HL-60 (cell line): Measurements from ENCODE around the gene ASIC1.

Source experiments
- DNase-seq, 2 experiments: peaks; one replicate each; pipeline ENCODE4 v3.0.0-alpha.2; 2010 to 2020; ENCODE audit warnings: low read depth in 1 of 2, low spot score in 1 of 2
- H3K27ac ChIP-seq: fragments of 250-450 bp; sonication (Bioruptor Pico); replicated peaks from 2 replicates; pipeline ENCODE4 v1.5.1; 2020; ENCODE audit warnings: mild to moderate bottlenecking, moderate library complexity
- H3K27me3 ChIP-seq: fragments of 250-450 bp; sonication (Bioruptor Pico); 2 replicates; pipeline ENCODE4 v1.5.1; 2021; ENCODE audit warnings: mild to moderate bottlenecking, moderate library complexity; ENCODE audit not compliant: insufficient read depth, poor library complexity, severe bottlenecking
- H3K4me3 ChIP-seq: replicated peaks from 2 replicates; pipeline ENCODE4 v1.5.1; 2011; ENCODE audit warnings: mild to moderate bottlenecking, control low read depth, low read length; ENCODE audit not compliant: insufficient read depth
- GABPA ChIP-seq: IDR thresholded peaks from 2 replicates; pipeline ENCODE4 v1.6.1; 2012; ENCODE audit warnings: low read depth
- POLR2AphosphoS5 ChIP-seq: IDR thresholded peaks from 2 replicates; pipeline ENCODE4 v1.6.1; 2012; ENCODE audit warnings: low read depth
- SPI1 ChIP-seq: IDR thresholded peaks from 2 replicates; pipeline ENCODE4 v1.6.1; 2012; ENCODE audit warnings: low read depth, mild to moderate bottlenecking, borderline replicate concordance
- TF ChIP-seq, protein P1 (sequence below): IDR thresholded peaks from 2 replicates; pipeline ENCODE4 v1.6.1; 2012; ENCODE audit warnings: low read depth; ENCODE audit not compliant: insufficient replicate concordance
- TF ChIP-seq, protein P2 (sequence below): IDR thresholded peaks from one replicate; pipeline ENCODE4 v1.5.1; 2011; ENCODE audit warnings: low read length, control low read depth, inconsistent platforms; ENCODE audit not compliant: insufficient read depth

Gene ASIC1

DNA sequence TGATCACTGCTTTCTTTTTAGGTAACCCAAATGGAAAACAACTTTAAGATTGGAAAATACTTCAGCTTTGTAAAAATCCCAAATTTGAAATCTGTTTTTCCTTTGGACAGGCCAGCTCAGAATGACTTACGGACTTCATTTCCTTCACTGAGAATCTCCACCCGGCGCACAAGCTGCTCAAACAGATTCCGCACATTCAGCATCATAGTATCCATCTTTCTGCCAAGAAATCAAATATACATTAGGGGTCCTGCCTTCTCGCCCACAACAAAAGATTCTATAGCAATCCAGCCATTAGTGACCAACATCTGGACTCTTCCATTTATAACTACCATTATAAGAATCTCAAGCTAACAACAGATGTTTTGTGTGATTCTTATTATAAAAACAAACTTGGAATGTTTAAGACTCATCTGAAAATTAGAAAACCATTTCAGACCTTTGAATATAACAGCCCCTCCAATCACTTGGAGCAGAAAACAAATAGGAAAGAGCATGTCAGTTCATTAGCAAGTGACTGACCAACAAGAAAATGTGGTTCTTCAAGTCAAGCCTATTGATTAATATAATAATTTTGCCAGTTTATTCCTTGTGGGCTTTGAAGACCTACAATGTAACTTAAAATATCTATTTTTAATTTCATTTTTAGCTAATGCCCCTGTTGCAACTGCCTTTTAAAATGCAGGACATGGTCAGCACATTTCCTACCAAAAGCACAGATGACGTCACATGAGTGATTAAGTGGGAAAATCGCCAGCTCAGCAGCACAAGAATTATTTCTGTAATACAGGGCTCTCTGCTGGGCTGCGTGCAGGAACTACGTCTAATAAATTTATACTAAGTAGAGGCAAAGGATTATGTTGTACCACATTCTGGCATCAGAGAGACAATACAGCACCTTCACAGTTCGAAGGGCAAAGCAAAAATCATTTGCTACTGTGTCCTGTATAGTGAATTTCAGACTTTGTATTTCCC is 40.6 kb upstream of the ASIC1 start:
- Histone ChIP-seq H3K4me3 (no peak overlapping the region), H3K27me3 (no peaks in the 10 kb centered on the region), H3K27ac (no peak overlapping the region)
- no peak for TF ChIP-seq POLR2AphosphoS5
- TF ChIP-seq GABPA: no peak
- TF ChIP-seq, protein P1, sequence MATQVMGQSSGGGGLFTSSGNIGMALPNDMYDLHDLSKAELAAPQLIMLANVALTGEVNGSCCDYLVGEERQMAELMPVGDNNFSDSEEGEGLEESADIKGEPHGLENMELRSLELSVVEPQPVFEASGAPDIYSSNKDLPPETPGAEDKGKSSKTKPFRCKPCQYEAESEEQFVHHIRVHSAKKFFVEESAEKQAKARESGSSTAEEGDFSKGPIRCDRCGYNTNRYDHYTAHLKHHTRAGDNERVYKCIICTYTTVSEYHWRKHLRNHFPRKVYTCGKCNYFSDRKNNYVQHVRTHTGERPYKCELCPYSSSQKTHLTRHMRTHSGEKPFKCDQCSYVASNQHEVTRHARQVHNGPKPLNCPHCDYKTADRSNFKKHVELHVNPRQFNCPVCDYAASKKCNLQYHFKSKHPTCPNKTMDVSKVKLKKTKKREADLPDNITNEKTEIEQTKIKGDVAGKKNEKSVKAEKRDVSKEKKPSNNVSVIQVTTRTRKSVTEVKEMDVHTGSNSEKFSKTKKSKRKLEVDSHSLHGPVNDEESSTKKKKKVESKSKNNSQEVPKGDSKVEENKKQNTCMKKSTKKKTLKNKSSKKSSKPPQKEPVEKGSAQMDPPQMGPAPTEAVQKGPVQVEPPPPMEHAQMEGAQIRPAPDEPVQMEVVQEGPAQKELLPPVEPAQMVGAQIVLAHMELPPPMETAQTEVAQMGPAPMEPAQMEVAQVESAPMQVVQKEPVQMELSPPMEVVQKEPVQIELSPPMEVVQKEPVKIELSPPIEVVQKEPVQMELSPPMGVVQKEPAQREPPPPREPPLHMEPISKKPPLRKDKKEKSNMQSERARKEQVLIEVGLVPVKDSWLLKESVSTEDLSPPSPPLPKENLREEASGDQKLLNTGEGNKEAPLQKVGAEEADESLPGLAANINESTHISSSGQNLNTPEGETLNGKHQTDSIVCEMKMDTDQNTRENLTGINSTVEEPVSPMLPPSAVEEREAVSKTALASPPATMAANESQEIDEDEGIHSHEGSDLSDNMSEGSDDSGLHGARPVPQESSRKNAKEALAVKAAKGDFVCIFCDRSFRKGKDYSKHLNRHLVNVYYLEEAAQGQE: no peak
- TF ChIP-seq, protein P2, sequence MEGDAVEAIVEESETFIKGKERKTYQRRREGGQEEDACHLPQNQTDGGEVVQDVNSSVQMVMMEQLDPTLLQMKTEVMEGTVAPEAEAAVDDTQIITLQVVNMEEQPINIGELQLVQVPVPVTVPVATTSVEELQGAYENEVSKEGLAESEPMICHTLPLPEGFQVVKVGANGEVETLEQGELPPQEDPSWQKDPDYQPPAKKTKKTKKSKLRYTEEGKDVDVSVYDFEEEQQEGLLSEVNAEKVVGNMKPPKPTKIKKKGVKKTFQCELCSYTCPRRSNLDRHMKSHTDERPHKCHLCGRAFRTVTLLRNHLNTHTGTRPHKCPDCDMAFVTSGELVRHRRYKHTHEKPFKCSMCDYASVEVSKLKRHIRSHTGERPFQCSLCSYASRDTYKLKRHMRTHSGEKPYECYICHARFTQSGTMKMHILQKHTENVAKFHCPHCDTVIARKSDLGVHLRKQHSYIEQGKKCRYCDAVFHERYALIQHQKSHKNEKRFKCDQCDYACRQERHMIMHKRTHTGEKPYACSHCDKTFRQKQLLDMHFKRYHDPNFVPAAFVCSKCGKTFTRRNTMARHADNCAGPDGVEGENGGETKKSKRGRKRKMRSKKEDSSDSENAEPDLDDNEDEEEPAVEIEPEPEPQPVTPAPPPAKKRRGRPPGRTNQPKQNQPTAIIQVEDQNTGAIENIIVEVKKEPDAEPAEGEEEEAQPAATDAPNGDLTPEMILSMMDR: no peak
- TF ChIP-seq SPI1: no peak
- DNase-seq: no peak

DNA sequence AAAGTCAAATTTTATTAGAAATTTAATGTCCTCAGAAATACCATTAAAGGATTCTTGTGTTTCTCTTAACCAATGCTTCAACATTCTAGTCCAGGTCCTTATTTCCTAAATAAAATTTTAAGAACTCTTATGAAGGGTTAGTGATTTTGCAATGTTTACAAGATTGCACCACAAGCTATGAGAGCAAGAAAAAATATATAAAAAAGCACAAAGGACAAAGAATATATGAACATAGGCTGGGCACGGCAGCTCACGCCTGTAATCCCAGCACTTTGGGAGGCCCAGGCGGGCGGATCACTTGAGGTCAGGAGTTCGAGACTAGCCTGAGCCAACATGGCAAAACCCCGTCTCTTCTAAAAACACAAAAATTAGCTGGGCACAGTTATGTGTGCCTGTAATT is 39.8 kb upstream of the ASIC1 start:
- TF ChIP-seq, protein P1: no peak
- TF ChIP-seq, protein P2: no peak
- TF ChIP-seq SPI1: no peak
- TF ChIP-seq POLR2AphosphoS5: no peak
- TF ChIP-seq GABPA: no peak
- no peak overlapping the region for H3K27ac ChIP-seq

DNA sequence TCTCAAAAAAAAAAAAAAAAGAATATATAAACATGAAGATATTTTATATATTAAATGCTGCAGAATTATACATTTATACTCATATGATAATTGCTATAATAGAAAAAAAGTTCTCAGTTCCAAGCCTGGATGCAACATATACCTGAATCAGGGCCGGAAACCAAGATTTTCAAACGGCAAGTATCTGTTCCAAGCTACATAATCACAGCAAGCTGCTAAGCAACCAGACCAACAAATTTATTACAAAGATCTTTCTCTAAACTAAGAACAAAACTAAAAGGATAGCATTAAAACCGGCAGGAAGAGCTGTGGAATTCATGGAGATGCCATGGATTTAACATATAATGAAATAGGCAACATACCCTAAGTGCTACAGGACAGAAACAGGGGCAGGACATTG is 39.2 kb upstream of the ASIC1 start:
- DNase-seq: no peak
- no peak overlapping the region for H3K4me3 ChIP-seq
- no peaks in the 10 kb centered on the region for H3K27me3 ChIP-seq
- no peak for TF ChIP-seq POLR2AphosphoS5
- TF ChIP-seq, protein P2: no peak
- TF ChIP-seq SPI1: no peak
- TF ChIP-seq, protein P1: no peak
- TF ChIP-seq GABPA: no peak
- H3K27ac ChIP-seq: no peak overlapping the region; the same call in 1 of the 2 replicates

More for the DNA sequence above, 39.8 kb upstream of the ASIC1 start:
- H3K27me3 ChIP-seq: no peaks in the 10 kb centered on the region
- no peak overlapping the region for H3K4me3 ChIP-seq
- DNase-seq: peak in 1 of 2 experiments; percentile 20
